ENCODE data around the gene ST3GAL3.
"Not testable (repeated sequence)": the region's sequence is repeated elsewhere in the genome, so short reads cannot be mapped to it uniquely, and the experiment has no call there.

The ST3GAL3 gene

GRCh38 chr1:43760745-43761317, 53.5 kb downstream of the ST3GAL3 start:
- DNase-seq: no peak

- peak; percentile 68 to 93 (median 78) for DNase-seq
Measured at GRCh38 chr1:43763497-43763973, 56.2 kb downstream of the ST3GAL3 start.

GRCh38 chr1:43764581-43764980, 57.2 kb downstream of the ST3GAL3 start:
- no peak for DNase-seq

GRCh38 chr1:43766086-43766784, 58.9 kb downstream of the ST3GAL3 start:
- DNase-seq: peak in 1 of 3 experiments; percentile 11

GRCh38 chr1:43766818-43767525, 59.6 kb downstream of the ST3GAL3 start:
- no peak for DNase-seq

- DNase-seq: no peak
Measured at GRCh38 chr1:43768168-43768567, 60.8 kb downstream of the ST3GAL3 start.

- DNase-seq: no peak
Measured at GRCh38 chr1:43769350-43769908, 62.1 kb downstream of the ST3GAL3 start.

GRCh38 chr1:43770111-43770510, 62.8 kb downstream of the ST3GAL3 start:
- no peak for DNase-seq

- no peak for DNase-seq
Measured at GRCh38 chr1:43772978-43773377, 65.6 kb downstream of the ST3GAL3 start.

- no peak for DNase-seq
Measured at GRCh38 chr1:43773821-43774220, 66.5 kb downstream of the ST3GAL3 start.

GRCh38 chr1:43774359-43774758, 67.0 kb downstream of the ST3GAL3 start:
- DNase-seq: no peak

GRCh38 chr1:43776043-43776761, 68.9 kb downstream of the ST3GAL3 start:
- DNase-seq: no peak

- not testable (repeated sequence) for DNase-seq
Measured at GRCh38 chr1:43777916-43778315, 70.6 kb downstream of the ST3GAL3 start.

GRCh38 chr1:43779266-43779665, 71.9 kb downstream of the ST3GAL3 start:
- no peak for DNase-seq

GRCh38 chr1:43779805-43780403, 72.6 kb downstream of the ST3GAL3 start:
- DNase-seq: no peak

GRCh38 chr1:43781574-43781973, 74.2 kb downstream of the ST3GAL3 start:
- DNase-seq: no peak

- DNase-seq: no peak
Measured at GRCh38 chr1:43783096-43783670, 75.8 kb downstream of the ST3GAL3 start.

GRCh38 chr1:43783671-43784205, 76.4 kb downstream of the ST3GAL3 start:
- peak in 2 of 3 experiments; percentile 62 to 77 for DNase-seq

- DNase-seq: no peak
Measured at GRCh38 chr1:43786201-43786958, 79.0 kb downstream of the ST3GAL3 start.

- no peak for DNase-seq
Measured at GRCh38 chr1:43786960-43787359, 79.6 kb downstream of the ST3GAL3 start.
